Eye (tissue), 1 donor: Measurements from ENCODE around the gene JPH4.

Experiments used
- DNase-seq: peaks from one replicate; pipeline ENCODE4 v3.0.0-alpha.2; 2015

The JPH4 gene

GRCh38 chr14:23522643-23523198 is 55.9 kb downstream of the JPH4 start:
- DNase-seq = no peak

- DNase-seq = no peak
Observed at GRCh38 chr14:23521785-23522640, 56.6 kb downstream of the JPH4 start.

GRCh38 chr14:23520899-23521533 is 57.6 kb downstream of the JPH4 start:
- no peak for DNase-seq

GRCh38 chr14:23518709-23519108 is 59.9 kb downstream of the JPH4 start:
- peak; percentile 30 for DNase-seq
